Lower leg skin (tissue), 3 donors: ENCODE measurements around the gene SMIM12.

Experiments used
- POLR2A ChIP-seq, 2 donors: fragments of 450-650 bp; IDR thresholded peaks; one replicate each; pipeline ENCODE4 v1.6.1; 2016 to 2017; ENCODE audit warnings: antibody characterized with exemption in 2 of 2, mild to moderate bottlenecking in 1 of 2, moderate library complexity in 1 of 2
- TF ChIP-seq, protein P1 (sequence below), 3 donors: fragments of 450-650 bp; IDR thresholded peaks; one replicate each; pipeline ENCODE4 v1.5.1; 2016; ENCODE audit warnings: antibody characterized with exemption in 3 of 3, mild to moderate bottlenecking in 3 of 3, moderate library complexity in 2 of 3

- no peak for TF ChIP-seq POLR2A (IDR thresholded peaks at IDR 0.05)
- TF ChIP-seq, protein P1, sequence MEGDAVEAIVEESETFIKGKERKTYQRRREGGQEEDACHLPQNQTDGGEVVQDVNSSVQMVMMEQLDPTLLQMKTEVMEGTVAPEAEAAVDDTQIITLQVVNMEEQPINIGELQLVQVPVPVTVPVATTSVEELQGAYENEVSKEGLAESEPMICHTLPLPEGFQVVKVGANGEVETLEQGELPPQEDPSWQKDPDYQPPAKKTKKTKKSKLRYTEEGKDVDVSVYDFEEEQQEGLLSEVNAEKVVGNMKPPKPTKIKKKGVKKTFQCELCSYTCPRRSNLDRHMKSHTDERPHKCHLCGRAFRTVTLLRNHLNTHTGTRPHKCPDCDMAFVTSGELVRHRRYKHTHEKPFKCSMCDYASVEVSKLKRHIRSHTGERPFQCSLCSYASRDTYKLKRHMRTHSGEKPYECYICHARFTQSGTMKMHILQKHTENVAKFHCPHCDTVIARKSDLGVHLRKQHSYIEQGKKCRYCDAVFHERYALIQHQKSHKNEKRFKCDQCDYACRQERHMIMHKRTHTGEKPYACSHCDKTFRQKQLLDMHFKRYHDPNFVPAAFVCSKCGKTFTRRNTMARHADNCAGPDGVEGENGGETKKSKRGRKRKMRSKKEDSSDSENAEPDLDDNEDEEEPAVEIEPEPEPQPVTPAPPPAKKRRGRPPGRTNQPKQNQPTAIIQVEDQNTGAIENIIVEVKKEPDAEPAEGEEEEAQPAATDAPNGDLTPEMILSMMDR (IDR thresholded peaks at IDR 0.05), result no peak
These were observed 19.8 kb downstream of the SMIM12 start for GRCh38 chr1:34839526-34840305.
